ENCODE results near the gene SPIRE2.

- TF ChIP-seq CEBPB (IDR thresholded peaks at IDR 0.05; ENCODE audit: low read depth, low read length) (no peak), NFE2L2 (IDR thresholded peaks at IDR 0.05; ENCODE audit: low read depth, low read length) (no peak), POLR2A (IDR thresholded peaks at IDR 0.05; ENCODE audit: low read depth, low read length) (no peak), CTCF (conservative IDR thresholded peaks at IDR 0.05; ENCODE audit: low read depth, low read length) (no peak), RAD21 (IDR thresholded peaks at IDR 0.05; ENCODE audit: low read length) (no peak), BHLHE40 (IDR thresholded peaks at IDR 0.05; ENCODE audit: low read depth, low read length) (no peak), MAZ (IDR thresholded peaks at IDR 0.05; ENCODE audit: borderline replicate concordance, low read depth, low read length) (no peak), MAFK (IDR thresholded peaks at IDR 0.05; ENCODE audit: low read depth, low read length) (no peak), ELK1 (IDR thresholded peaks at IDR 0.05; ENCODE audit: borderline replicate concordance, low read depth, low read length) (no peak)
These were observed 17.1 kb downstream of the SPIRE2 start for GRCh38 chr16:89845417-89845816.

All from IMR-90 (cell line).